Colonic mucosa (tissue), 4 donors: ENCODE results near the gene FN3KRP. TPM values are rescaled to one million over a fixed set of nuclear protein-coding genes. Genes with fewer than 3 reads are reported as not detected.
A peak's percentile ranks its signal among the peaks of the same experiment; 100 is the strongest.

Experiments used
- DNase-seq: peaks from one replicate; pipeline ENCODE4 v3.0.0-alpha.2; 2020
- H3K27ac ChIP-seq: fragments of 200-600 bp; one replicate; pipeline ENCODE4 v1.8.0; 2021
- H3K27me3 ChIP-seq: fragments of 200-600 bp; one replicate; pipeline ENCODE4 v1.8.0; 2021
- H3K36me3 ChIP-seq: fragments of 200-600 bp; one replicate; pipeline ENCODE4 v1.8.0; 2021
- H3K4me1 ChIP-seq: fragments of 200-600 bp; one replicate; pipeline ENCODE4 v1.8.0; 2021; ENCODE audit warnings: mild to moderate bottlenecking
- H3K4me3 ChIP-seq: fragments of 200-600 bp; one replicate; pipeline ENCODE4 v1.8.0; 2021
- H3K9ac ChIP-seq, 2 donors: one replicate each; pipeline ENCODE4 v1.7.0; 2013; ENCODE audit warnings: control low read depth in 2 of 2, low read depth in 2 of 2, low read length in 2 of 2
- H3K9me3 ChIP-seq: fragments of 200-600 bp; one replicate; pipeline ENCODE4 v1.8.0; 2021
- CTCF ChIP-seq: fragments of 200-600 bp; IDR thresholded peaks from one replicate; pipeline ENCODE4 v1.8.0; 2022; ENCODE audit warnings: antibody characterized with exemption, mild to moderate bottlenecking
- intact Hi-C: fragments of 100-400 bp; cut with DNase I; formaldehyde crosslinking; loops from one replicate; pipeline ENCODE4 v1.14.1; 2022
- total RNA-seq, 2 donors: library from RNA; stranded (reverse); fragmentation: NEBNext Ultra II Directional in 1 of 2; extraction: Animal tissue kit (Norgen Biotek cat#: 25700) in 1 of 2; gene quantifications; one replicate each; pipeline ENCODE4 v1.2.1, GENCODE V29; 2021
- donor health status: healthy.
- donor health status: DM: no; HTN: no; CAD: no.
- donor health status: DM: no; HTN: no; CAD: no.

FN3KRP gene
- total RNA-seq, 2 donors from 2014 or later: 34.4 to 52.5 TPM

GRCh38 chr17:82753201-82753464 is 36.6 kb downstream of the FN3KRP start:
- H3K4me3 ChIP-seq: peak overlapping the region; percentile 91

GRCh38 chr17:82754297-82755208 is 38.0 kb downstream of the FN3KRP start:
- Histone ChIP-seq H3K9me3 (no peaks in the 10 kb centered on the region), H3K4me3 (peak overlapping the region; percentile 6), H3K27me3 (no peaks in the 10 kb centered on the region), H3K36me3 (no peaks in the 10 kb centered on the region), H3K9ac (peak overlapping the region in 1 of 2 donors; percentile 48), H3K27ac (peak overlapping the region; percentile 47), H3K4me1 (peaks cover 4% of the 10 kb centered on the region)
- DNase-seq: peak; percentile 58
- TF ChIP-seq CTCF: no peak
- intact Hi-C loops: no loop called here

More at GRCh38 chr17:82753201-82753464, 36.6 kb downstream of the FN3KRP start:
- DNase-seq: no peak
- intact Hi-C loops: no loop called here
- no peaks in the 10 kb centered on the region for H3K36me3 ChIP-seq
- no peak for TF ChIP-seq CTCF
- peak overlapping the region; percentile 81 to 84 for H3K9ac ChIP-seq
- H3K4me1 ChIP-seq: peaks cover 4% of the 10 kb centered on the region
- H3K27me3 ChIP-seq: no peaks in the 10 kb centered on the region
- no peak overlapping the region for H3K27ac ChIP-seq
- no peaks in the 10 kb centered on the region for H3K9me3 ChIP-seq

DNA sequence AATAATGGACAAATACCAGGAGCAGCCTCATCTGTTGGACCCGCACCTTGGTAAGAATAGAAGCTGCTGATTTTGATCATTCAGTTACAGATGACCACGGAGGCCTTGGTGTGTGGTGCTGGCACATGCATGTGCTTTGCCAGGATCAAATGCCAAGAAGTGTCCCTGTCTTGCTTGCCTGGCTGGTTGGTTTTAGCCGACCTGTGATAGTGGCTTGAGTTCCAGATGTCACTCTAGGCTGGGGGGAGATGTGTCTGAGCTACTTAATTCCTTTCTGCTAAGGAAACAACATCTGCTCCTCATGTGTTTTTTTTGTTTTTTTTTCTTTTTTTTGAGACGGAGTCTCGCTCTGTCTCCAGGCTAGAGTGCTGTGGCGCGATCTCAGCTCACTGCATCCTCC is 39.7 kb downstream of the FN3KRP start:
- no peak overlapping the region for H3K9ac ChIP-seq
- no peak overlapping the region for H3K4me3 ChIP-seq
- intact Hi-C loops: no loop called here
- TF ChIP-seq CTCF: no peak
- H3K4me1 ChIP-seq: peaks cover 4% of the 10 kb centered on the region
- H3K9me3 ChIP-seq: no peaks in the 10 kb centered on the region
- no peak overlapping the region for H3K27ac ChIP-seq
- no peak for DNase-seq
- no peaks in the 10 kb centered on the region for H3K36me3 ChIP-seq
- no peaks in the 10 kb centered on the region for H3K27me3 ChIP-seq

DNA sequence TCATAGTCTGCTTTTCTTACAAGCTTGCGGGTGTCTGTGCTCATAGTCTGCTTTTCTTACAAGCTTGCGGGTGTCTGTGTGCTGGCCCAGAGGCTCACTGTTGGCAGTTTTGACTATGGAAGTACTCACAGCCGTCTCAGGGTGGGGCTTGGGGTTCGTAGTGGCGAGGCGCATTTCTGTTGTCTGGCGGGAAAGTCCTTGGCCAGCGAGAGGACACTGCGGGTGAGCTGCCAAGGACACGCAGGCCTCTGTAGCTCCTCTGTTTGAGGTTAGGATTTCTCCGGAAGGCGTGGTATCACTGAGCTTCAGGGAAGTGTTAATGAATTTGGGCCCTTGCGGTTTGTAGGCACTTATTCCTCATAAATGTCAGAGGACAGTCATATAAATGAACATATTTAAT is 48.9 kb downstream of the FN3KRP start:
- Histone ChIP-seq H3K27ac (no peak overlapping the region), H3K9me3 (no peaks in the 10 kb centered on the region), H3K4me3 (no peak overlapping the region), H3K4me1 (no peaks in the 10 kb centered on the region), H3K27me3 (no peaks in the 10 kb centered on the region), H3K9ac (no peak overlapping the region), H3K36me3 (no peaks in the 10 kb centered on the region)
- DNase-seq: no peak
- intact Hi-C loops: loop anchor here (10.0 kb wide), 1 partner anchor 411 kb away; the partner anchor contains the start of gene TEX19
- no peak for TF ChIP-seq CTCF

DNA sequence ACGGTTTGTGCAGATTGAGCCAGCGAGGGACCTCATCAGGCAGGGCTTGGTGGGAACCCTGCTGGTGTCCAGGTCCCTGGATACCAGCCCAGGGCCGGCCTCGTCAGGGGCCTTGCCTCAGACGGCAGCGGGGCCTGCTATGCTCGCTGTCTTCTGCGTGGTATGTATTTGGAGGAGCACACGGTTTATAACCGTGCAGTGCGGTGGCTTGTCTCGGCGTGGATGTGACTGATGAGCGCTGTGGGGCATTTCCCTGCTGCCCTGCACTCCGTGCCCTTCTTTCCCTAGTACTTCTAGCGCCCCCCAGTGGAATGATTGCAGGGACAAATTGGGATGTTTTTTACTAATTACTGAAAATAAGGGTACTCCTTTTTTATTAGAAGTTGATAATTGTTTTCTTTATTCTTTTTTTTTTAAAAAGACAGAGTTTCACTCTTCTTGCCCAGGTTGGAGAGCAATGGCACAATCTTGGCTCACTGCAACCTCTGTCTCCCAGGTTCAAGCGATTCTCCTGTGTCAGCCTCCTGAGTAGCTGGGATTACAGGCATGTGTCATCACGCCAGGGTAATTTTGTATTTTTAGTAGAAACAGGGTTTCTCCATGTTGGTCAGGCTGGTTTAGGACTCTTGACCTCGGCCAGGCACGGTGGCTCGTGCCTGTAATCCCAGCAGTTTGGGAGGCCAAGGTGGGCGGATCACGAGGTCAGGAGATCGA is 50.7 kb downstream of the FN3KRP start:
- no peaks in the 10 kb centered on the region for H3K4me1 ChIP-seq
- no peak overlapping the region for H3K27ac ChIP-seq
- H3K9me3 ChIP-seq: no peaks in the 10 kb centered on the region
- TF ChIP-seq CTCF: peak; percentile 56
- no peaks in the 10 kb centered on the region for H3K27me3 ChIP-seq
- H3K36me3 ChIP-seq: no peaks in the 10 kb centered on the region
- intact Hi-C loops: loop anchor here (10.0 kb wide), 1 partner anchor 412 kb away; the partner anchor contains the start of gene TEX19
- H3K9ac ChIP-seq: no peak overlapping the region
- DNase-seq: peak; percentile 85
- no peak overlapping the region for H3K4me3 ChIP-seq
